ENCODE results near the gene C4orf51.
"Not testable (repeated sequence)": the region's sequence is repeated elsewhere in the genome, so short reads cannot be mapped to it uniquely, and the experiment has no call there.

C4orf51 gene

GRCh38 chr4:145679991-145680455 is at the start of gene C4orf51:
Gene C4orf51, plus strand, starts transcription at chr4:145680146. Its CDS starts 58 bp downstream, at chr4:145680204.
- in situ Hi-C loops (cut with HindIII; ENCODE audit: low sequenced_read_pairs), result no loop called here

DNA sequence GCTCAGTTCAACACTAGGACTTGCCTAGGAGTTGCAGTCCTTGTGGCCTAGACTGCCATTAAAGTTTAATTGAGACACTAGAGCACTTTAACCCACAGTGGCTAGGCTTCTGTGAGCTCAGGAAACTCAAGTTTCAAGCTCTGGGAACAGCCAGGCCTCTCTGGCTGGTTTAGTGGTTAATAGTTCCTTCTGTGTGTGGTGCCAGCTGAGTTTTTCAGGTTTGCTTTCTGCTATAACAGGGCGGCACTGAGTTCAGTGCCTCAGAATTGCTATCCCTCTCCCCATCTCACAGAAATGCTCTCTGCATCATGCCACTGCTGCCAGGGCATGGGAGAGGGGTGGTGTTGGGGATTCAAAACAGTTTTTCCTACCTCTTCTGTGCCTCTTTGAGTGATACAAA is 44.8 kb upstream of the C4orf51 start:
- in situ Hi-C loops (cut with HindIII; ENCODE audit: low sequenced_read_pairs), result no loop called here

- in situ Hi-C loops (cut with HindIII; ENCODE audit: low sequenced_read_pairs), result no loop called here
These were observed 44.3 kb upstream of the C4orf51 start for GRCh38 chr4:145635630-145636029.

DNA sequence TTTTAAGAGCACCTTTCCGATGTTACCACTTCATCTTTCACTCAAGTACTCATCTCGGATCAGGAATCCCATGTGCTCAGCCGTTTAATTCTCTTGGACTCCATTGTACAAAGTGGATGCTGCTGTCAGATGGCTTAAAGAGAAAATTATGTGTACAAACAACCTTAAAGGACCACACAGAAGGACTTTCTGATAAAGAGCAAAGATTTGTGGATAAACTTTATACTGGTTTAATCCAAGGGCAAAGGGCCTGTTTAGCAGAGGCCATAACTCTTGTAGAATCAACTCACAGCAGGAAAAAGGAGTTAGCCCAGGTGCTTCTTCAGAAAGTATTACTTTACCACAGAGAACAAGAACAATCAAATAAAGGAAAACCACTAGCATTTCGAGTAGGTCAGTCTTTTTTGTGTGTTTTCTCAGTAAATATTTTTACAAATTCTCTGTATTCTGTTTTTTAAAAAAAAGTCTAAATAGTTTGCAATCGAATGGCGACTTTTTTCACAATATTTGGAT is 40.7 kb upstream of the C4orf51 start:
- in situ Hi-C loops (cut with HindIII; ENCODE audit: low sequenced_read_pairs), result no loop called here

GRCh38 chr4:145640236-145640635 is 39.7 kb upstream of the C4orf51 start:
- in situ Hi-C loops (cut with HindIII; ENCODE audit: low sequenced_read_pairs), result not testable (repeated sequence)

DNA sequence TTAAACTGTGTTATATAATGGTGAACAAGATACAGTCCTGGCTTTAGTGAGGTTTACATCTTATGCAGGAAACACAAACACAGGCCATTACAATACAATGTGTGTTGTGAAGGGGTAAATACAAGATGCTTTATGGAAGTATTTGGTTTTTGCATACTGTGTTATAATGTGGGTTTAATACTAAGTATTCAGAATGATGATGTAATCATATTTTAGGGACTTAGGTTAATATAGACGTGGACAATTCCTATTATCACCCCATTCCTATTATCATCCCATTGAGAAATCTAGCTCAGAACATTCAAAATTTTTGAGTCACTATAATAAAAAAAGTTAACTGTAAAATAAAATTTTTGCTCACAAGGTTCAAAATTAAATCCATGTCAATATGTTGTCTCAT is 36.7 kb upstream of the C4orf51 start:
- in situ Hi-C loops (cut with HindIII; ENCODE audit: low sequenced_read_pairs), result no loop called here

DNA sequence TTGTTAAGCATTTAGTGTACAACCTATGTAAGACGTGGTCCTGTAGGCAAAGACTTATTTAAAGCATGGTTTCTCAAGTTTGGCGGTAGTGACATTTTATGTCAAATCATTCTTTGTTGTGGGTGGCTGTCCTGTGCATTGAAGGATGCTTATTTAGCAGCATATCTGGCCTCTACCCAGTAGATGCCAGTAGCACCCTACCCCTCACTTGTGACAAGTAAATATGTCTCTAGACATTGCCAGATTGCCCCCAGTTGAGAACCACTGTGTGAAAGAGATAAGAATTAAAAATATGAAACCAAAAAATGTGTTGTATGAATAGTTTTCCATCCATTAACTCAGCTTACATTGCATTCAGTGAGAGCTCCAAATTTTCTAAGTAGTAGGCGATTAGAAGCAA is 35.2 kb upstream of the C4orf51 start:
- in situ Hi-C loops (cut with HindIII; ENCODE audit: low sequenced_read_pairs), result no loop called here

GRCh38 chr4:145656156-145656555 is 23.8 kb upstream of the C4orf51 start:
- in situ Hi-C loops (cut with HindIII; ENCODE audit: low sequenced_read_pairs), result no loop called here

GRCh38 chr4:145660064-145660463 is 19.9 kb upstream of the C4orf51 start:
- in situ Hi-C loops (cut with HindIII; ENCODE audit: low sequenced_read_pairs), result no loop called here

GRCh38 chr4:145663194-145663593 is 16.8 kb upstream of the C4orf51 start:
- in situ Hi-C loops (cut with HindIII; ENCODE audit: low sequenced_read_pairs), result no loop called here

GRCh38 chr4:145665773-145666172 is 14.2 kb upstream of the C4orf51 start:
- in situ Hi-C loops (cut with HindIII; ENCODE audit: low sequenced_read_pairs), result no loop called here

DNA sequence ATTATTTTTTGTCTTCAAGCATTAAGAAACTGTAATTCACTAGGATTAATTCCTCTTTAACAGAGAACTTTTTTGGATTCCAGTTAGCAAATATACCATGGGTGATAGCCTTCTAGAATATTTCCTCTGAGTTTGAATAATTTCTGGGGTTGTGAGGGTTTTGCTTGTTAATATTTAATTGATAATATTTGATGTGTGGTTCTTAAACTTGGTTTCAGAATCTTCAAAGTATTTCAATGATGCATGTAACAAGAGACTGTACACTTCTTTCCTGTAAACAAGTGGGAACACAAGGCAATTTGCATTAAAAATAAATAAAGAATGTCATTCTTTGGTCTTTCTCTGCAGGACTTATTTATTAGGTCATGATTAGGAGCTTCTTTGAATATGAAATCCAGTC is 9.5 kb upstream of the C4orf51 start:
- in situ Hi-C loops (cut with HindIII; ENCODE audit: low sequenced_read_pairs), result no loop called here

DNA sequence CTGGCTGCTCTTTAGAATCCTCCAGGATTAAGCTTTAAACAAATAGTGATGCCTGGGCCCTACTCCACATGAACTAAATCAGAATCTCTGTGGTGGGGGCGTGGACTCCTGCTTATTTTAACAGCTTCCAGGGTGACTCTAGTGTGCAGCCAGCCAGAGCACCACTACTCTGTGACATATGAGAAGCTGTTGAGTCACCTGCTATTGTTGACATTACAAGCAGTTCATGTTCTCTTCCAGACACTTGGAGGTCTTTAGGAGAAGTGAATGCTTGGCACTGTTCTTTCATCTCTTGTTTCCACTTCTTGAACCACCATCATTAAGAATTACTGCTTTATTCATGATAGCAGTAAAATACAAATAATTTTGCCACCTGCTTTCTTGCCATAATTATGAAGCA is 426 bp upstream of the C4orf51 start:
- in situ Hi-C loops (cut with HindIII; ENCODE audit: low sequenced_read_pairs), result no loop called here

DNA sequence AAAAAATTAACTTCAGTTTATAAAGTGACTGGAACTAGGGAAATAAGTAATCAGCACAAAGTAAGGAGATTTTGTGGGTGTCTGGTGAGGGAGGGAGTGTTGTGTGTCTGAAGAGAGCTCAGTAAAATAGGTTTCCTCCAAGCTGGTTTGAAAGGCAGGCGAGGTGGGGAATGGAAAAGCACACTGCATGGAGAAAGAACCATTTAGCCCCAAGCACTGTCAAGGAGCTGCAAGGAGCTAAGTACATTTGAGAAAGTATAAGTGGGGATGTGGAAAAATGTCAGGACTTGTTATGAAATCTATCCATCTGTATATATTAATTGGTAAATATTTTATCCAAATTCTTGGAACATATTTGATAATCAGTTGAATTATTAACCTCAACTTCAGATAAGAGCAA is 956 bp downstream of the C4orf51 start:
- in situ Hi-C loops (cut with HindIII; ENCODE audit: low sequenced_read_pairs), result no loop called here

GRCh38 chr4:145681518-145681917 is 1.6 kb downstream of the C4orf51 start:
- in situ Hi-C loops (cut with HindIII; ENCODE audit: low sequenced_read_pairs), result no loop called here

DNA sequence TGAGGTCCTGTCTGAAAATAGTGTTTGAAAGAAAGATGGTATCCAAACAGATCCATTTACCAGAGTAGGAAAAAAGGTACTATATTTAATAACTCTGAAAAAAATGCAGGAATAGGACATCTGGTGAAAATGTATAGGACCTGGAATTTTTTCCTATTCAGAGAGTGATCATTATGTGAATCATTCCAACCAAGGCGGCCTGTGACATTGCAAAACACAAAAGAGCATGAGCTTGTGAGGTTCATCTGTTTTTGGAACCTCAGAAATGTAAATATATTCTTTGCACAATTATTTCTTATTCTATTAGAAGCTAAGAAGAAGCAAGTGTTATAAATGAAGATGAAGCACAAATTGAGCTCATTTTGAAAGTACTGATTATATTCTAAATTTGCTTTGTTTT is 2.0 kb downstream of the C4orf51 start:
- in situ Hi-C loops (cut with HindIII; ENCODE audit: low sequenced_read_pairs), result no loop called here

GRCh38 chr4:145686991-145687390 is 7.0 kb downstream of the C4orf51 start:
- in situ Hi-C loops (cut with HindIII; ENCODE audit: low sequenced_read_pairs), result no loop called here

DNA sequence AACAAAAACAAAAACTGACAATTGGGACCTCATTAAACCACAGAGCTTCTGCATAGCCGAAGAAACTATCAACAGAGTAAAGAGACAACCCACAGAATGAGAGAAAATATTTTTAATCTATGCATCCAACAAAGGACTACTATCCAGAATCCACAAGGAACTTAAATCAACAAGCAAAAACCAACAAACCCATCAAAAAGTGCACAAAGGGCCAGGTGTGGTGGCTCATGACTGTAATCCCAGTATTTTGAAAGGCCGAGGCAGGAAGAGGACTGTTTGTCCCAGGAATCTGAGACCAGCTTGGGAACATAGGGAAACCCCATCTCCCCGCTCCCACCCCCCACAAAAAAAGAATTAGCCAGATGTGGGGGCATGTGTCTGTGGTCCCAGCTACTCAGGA is 10.7 kb downstream of the C4orf51 start:
- in situ Hi-C loops (cut with HindIII; ENCODE audit: low sequenced_read_pairs), result no loop called here

DNA sequence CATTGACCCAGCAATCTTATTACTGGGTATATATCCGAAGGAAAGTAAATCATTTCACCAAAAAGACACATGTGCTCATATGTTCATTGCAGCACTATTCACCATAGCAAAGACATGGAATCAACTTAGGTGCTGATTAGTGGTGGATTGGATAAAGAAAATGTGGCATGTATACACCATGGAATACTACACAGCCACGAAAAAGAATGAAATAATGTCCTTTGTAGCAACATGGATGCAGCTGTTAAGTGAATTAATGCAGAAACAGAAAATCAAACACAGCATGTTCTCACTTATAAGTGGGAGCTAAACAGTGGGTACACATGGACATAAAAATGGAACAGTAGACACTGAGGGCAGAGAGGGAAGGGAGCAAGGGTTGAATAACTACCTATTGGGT is 11.5 kb downstream of the C4orf51 start:
- in situ Hi-C loops (cut with HindIII; ENCODE audit: low sequenced_read_pairs), result not testable (repeated sequence)

DNA sequence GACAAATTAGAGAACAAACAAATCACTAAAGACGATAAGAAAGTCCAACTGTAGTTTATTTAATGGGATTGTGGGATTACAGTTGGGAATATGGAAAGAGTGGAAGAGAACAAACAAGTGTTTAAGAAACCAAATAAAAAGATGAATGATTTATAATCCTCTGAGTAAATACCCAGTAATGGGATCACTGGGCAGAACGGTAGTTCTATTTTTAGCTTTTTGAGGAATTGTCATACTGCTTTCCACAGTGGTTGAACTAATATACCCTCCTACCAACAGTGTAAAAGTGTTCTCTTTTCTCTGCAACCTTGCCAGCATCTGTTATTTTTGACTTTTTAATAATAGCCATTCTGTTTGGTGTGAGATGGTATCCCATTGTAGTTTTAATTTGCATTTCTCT is 15.0 kb downstream of the C4orf51 start:
- in situ Hi-C loops (cut with HindIII; ENCODE audit: low sequenced_read_pairs), result no loop called here

DNA sequence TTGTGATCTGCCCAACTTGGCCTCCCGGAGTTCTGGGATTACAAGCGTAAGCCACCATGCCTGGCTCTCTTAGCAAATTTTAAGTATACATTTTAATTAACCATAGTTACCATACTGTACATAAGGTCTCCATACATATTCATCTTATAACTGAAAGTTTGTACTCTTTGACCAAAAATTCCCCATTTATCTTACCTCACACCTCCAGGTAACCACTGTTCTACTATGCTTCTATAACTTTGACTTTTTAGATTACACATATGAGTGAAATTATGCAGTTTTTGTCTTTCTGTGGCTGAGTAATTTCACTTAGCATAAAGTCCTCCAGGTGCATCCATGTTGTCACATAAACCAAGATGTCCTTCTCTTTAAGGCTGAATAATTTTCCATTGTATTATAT is 17.4 kb downstream of the C4orf51 start:
- in situ Hi-C loops (cut with HindIII; ENCODE audit: low sequenced_read_pairs), result no loop called here

- in situ Hi-C loops (cut with HindIII; ENCODE audit: low sequenced_read_pairs), result no loop called here
These were observed 18.6 kb downstream of the C4orf51 start for GRCh38 chr4:145698507-145698906.

DNA sequence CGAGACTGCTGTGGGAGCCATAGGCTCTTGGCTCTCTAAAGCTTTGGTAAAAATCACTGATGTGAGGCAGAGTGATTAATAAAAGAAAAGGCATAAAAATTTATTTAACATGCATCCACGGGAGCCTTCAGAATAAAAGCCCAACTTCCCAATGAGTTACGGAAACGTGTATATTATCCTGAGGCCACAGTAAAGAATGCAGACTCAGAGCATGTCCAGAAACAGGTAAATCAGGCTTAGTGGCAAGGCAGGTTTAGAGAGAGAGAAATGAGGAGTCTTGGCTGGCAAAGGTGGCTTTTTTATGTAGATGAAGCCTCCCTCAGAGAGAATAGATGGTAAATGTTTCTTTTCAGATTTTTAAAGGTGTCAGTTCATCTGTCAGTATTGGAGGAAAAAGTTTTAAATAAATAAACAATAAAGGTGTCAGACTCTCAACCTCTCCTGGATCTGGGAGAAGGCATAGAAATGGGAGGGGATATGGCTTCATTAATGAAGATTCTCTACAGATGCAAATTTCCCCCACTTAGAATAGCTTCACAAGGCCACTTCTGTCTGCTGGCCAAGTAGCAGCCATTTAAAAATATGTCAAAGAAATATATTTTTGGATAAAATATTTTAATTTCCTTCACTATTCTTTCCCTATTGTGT is 24.0 kb downstream of the C4orf51 start:
- in situ Hi-C loops (cut with HindIII; ENCODE audit: low sequenced_read_pairs), result no loop called here
